Rectal smooth muscle tissue (tissue), 1 donor: ENCODE results near the gene PROCA1.

Source experiments
- H3K27ac ChIP-seq: one replicate; pipeline ENCODE4 v1.7.0; 2013; ENCODE audit warnings: low read depth, low read length, inconsistent platforms
- H3K27me3 ChIP-seq: one replicate; pipeline ENCODE4 v1.7.0; 2013; ENCODE audit warnings: low read length; ENCODE audit not compliant: control insufficient read depth, insufficient read depth
- H3K36me3 ChIP-seq: one replicate; pipeline ENCODE4 v1.7.0; 2013; ENCODE audit warnings: low read length; ENCODE audit not compliant: control insufficient read depth, insufficient read depth
- H3K4me1 ChIP-seq: one replicate; pipeline ENCODE4 v1.7.0; 2013; ENCODE audit warnings: low read length; ENCODE audit not compliant: control insufficient read depth, insufficient read depth
- H3K4me3 ChIP-seq: one replicate; pipeline ENCODE4 v1.7.0; 2013; ENCODE audit warnings: low read length
- H3K9ac ChIP-seq: one replicate; pipeline ENCODE4 v1.7.0; 2013; ENCODE audit warnings: low read length

Gene PROCA1

GRCh38 chr17:28705074-28705659 is 6.5 kb downstream of the PROCA1 start:
- H3K36me3 ChIP-seq = peaks cover 34% of the 10 kb centered on the region
- H3K9ac ChIP-seq = no peak overlapping the region

GRCh38 chr17:28704219-28704858 is 7.3 kb downstream of the PROCA1 start:
- Histone ChIP-seq H3K9ac (no peak overlapping the region), H3K27ac (no peak overlapping the region), H3K36me3 (peaks cover 42% of the 10 kb centered on the region), H3K27me3 (no peaks in the 10 kb centered on the region), H3K4me3 (no peak overlapping the region), H3K4me1 (no peaks in the 10 kb centered on the region)

More at GRCh38 chr17:28705074-28705659, 6.5 kb downstream of the PROCA1 start:
- Histone ChIP-seq H3K27me3 (no peaks in the 10 kb centered on the region), H3K4me1 (no peaks in the 10 kb centered on the region), H3K4me3 (no peak overlapping the region), H3K27ac (no peak overlapping the region)

GRCh38 chr17:28703552-28704218 is 8.0 kb downstream of the PROCA1 start:
- Histone ChIP-seq H3K4me1 (no peaks in the 10 kb centered on the region), H3K9ac (no peak overlapping the region), H3K36me3 (peaks cover 48% of the 10 kb centered on the region), H3K4me3 (no peak overlapping the region), H3K27ac (no peak overlapping the region), H3K27me3 (no peaks in the 10 kb centered on the region)

GRCh38 chr17:28702752-28703150 is 8.9 kb downstream of the PROCA1 start:
- Histone ChIP-seq H3K4me1 (no peaks in the 10 kb centered on the region), H3K27ac (no peak overlapping the region), H3K9ac (no peak overlapping the region), H3K27me3 (no peaks in the 10 kb centered on the region), H3K36me3 (peaks cover 57% of the 10 kb centered on the region), H3K4me3 (no peak overlapping the region)

- H3K27me3 ChIP-seq = no peaks in the 10 kb centered on the region
- peaks cover 62% of the 10 kb centered on the region for H3K36me3 ChIP-seq
- H3K4me3 ChIP-seq = no peak overlapping the region
- no peak overlapping the region for H3K9ac ChIP-seq
- H3K4me1 ChIP-seq = no peaks in the 10 kb centered on the region
- H3K27ac ChIP-seq = no peak overlapping the region
Measured at GRCh38 chr17:28702026-28702751, 9.5 kb downstream of the PROCA1 start.

GRCh38 chr17:28700830-28701492 is 10.7 kb downstream of the PROCA1 start:
- H3K27me3 ChIP-seq = no peaks in the 10 kb centered on the region
- H3K9ac ChIP-seq = no peak overlapping the region
- peaks cover 70% of the 10 kb centered on the region for H3K36me3 ChIP-seq
- no peak overlapping the region for H3K4me3 ChIP-seq
- no peaks in the 10 kb centered on the region for H3K4me1 ChIP-seq
- no peak overlapping the region for H3K27ac ChIP-seq

- Histone ChIP-seq H3K9ac (no peak overlapping the region), H3K4me1 (no peaks in the 10 kb centered on the region), H3K36me3 (peaks cover 75% of the 10 kb centered on the region), H3K27me3 (no peaks in the 10 kb centered on the region), H3K4me3 (no peak overlapping the region), H3K27ac (no peak overlapping the region)
Measured at GRCh38 chr17:28700278-28700677, 11.4 kb downstream of the PROCA1 start.

GRCh38 chr17:28698253-28698941 is 13.3 kb downstream of the PROCA1 start:
- H3K4me1 ChIP-seq = no peaks in the 10 kb centered on the region
- peaks cover 85% of the 10 kb centered on the region for H3K36me3 ChIP-seq
- H3K4me3 ChIP-seq = no peak overlapping the region
- H3K27me3 ChIP-seq = no peaks in the 10 kb centered on the region
- H3K9ac ChIP-seq = peak overlapping the region; percentile 0
- no peak overlapping the region for H3K27ac ChIP-seq

- H3K4me1 ChIP-seq = no peaks in the 10 kb centered on the region
- no peak overlapping the region for H3K27ac ChIP-seq
- H3K4me3 ChIP-seq = no peak overlapping the region
- peaks cover 65% of the 10 kb centered on the region for H3K36me3 ChIP-seq
- H3K27me3 ChIP-seq = no peaks in the 10 kb centered on the region
- no peak overlapping the region for H3K9ac ChIP-seq
Measured at GRCh38 chr17:28693869-28694268, 17.8 kb downstream of the PROCA1 start.

- H3K27me3 ChIP-seq = no peaks in the 10 kb centered on the region
Measured at GRCh38 chr17:28689011-28689410, 22.7 kb downstream of the PROCA1 start.

GRCh38 chr17:28688481-28688880 is 23.2 kb downstream of the PROCA1 start:
- Histone ChIP-seq H3K36me3 (peaks cover 58% of the 10 kb centered on the region), H3K27me3 (no peaks in the 10 kb centered on the region), H3K9ac (no peak overlapping the region), H3K4me3 (no peak overlapping the region), H3K27ac (no peak overlapping the region), H3K4me1 (no peaks in the 10 kb centered on the region)

More at GRCh38 chr17:28689011-28689410, 22.7 kb downstream of the PROCA1 start:
- Histone ChIP-seq H3K36me3 (peaks cover 59% of the 10 kb centered on the region), H3K4me1 (no peaks in the 10 kb centered on the region), H3K27ac (no peak overlapping the region), H3K9ac (no peak overlapping the region), H3K4me3 (no peak overlapping the region)
